ENCODE measurements around the gene MRPS18C. TPM values are rescaled to one million over a fixed set of nuclear protein-coding genes. Genes with fewer than 3 reads are reported as not detected.

MRPS18C gene
- total and polyA plus RNA-seq, 9 of the 15 experiments (the other 6 are each of a cell fraction or from before 2014, with no cell fraction given): 54.3 to 390 (median 138) TPM

- TF ChIP-seq, protein P1, sequence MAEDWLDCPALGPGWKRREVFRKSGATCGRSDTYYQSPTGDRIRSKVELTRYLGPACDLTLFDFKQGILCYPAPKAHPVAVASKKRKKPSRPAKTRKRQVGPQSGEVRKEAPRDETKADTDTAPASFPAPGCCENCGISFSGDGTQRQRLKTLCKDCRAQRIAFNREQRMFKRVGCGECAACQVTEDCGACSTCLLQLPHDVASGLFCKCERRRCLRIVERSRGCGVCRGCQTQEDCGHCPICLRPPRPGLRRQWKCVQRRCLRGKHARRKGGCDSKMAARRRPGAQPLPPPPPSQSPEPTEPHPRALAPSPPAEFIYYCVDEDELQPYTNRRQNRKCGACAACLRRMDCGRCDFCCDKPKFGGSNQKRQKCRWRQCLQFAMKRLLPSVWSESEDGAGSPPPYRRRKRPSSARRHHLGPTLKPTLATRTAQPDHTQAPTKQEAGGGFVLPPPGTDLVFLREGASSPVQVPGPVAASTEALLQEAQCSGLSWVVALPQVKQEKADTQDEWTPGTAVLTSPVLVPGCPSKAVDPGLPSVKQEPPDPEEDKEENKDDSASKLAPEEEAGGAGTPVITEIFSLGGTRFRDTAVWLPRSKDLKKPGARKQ (CRISPR knock-in tag; IDR thresholded peaks at IDR 0.05): no peak
- no peak for TF ChIP-seq CHAMP1 (IDR thresholded peaks at IDR 0.05)
- peak; percentile 71 for TF ChIP-seq ZFX (CRISPR knock-in tag; IDR thresholded peaks at IDR 0.05)
- no peak for TF ChIP-seq BCLAF1 (IDR thresholded peaks at IDR 0.05; ENCODE audit: borderline replicate concordance in 1 of 2, control insufficient read depth in 1 of 2, low read depth in 2 of 2, low read length in 1 of 2)
- no peak for TF ChIP-seq HDAC6 (IDR thresholded peaks at IDR 0.05; ENCODE audit: low read depth, low read length)
- no peak for TF ChIP-seq ZNF143 (CRISPR knock-in tag; IDR thresholded peaks at IDR 0.05)
- TF ChIP-seq NR2F6 (CRISPR knock-in tag; IDR thresholded peaks at IDR 0.05): no peak
- TF ChIP-seq XRCC4 (IDR thresholded peaks at IDR 0.05; ENCODE audit: extremely low read depth, insufficient read depth, insufficient read length): no peak
- TF ChIP-seq PRPF4 (IDR thresholded peaks at IDR 0.05; ENCODE audit: insufficient read depth, low read depth, low read length, poor library complexity, severe bottlenecking): no peak
- TF ChIP-seq ATF3 (IDR thresholded peaks at IDR 0.05): no peak
- TF ChIP-seq ATF3 (CRISPR knock-in tag; conservative IDR thresholded peaks at IDR 0.05): 0 out of 2 replicates have a peak, but pooled peaks have one; percentile 49
- peak; percentile 77; the same call in 1 of the 2 replicates for TF ChIP-seq MTA1 (IDR thresholded peaks at IDR 0.05; ENCODE audit: borderline replicate concordance)
Observed at GRCh38 chr4:83484500-83485461, 28.9 kb downstream of the MRPS18C start, which contains the start of gene ABRAXAS1 (continued).
